ENCODE data around the gene SDHB.

- no peak for TF ChIP-seq EZH2phosphoT487 (IDR thresholded peaks at IDR 0.05)
- no peak for TF ChIP-seq EZH2 (IDR thresholded peaks at IDR 0.05)
- TF ChIP-seq CTCF (IDR thresholded peaks at IDR 0.05): no peak
These were observed 78.6 kb downstream of the SDHB start for GRCh38 chr1:16975211-16975610.
